Trophoblast cell (in vitro differentiated cells and primary cell): ENCODE results near the gene GLIPR1.

Experiments
- DNase-seq, 2 donors: peaks; one replicate each; pipeline ENCODE4 v3.0.0-alpha.2; 2016
- H2AFZ ChIP-seq: 2 replicates; pipeline ENCODE4 v1.6.1; 2013; ENCODE audit warnings: low read length, moderate library complexity, mild to moderate bottlenecking; ENCODE audit not compliant: insufficient read depth, poor library complexity
- H2AK5ac ChIP-seq: 2 replicates; pipeline ENCODE4 v1.6.1; 2013; ENCODE audit warnings: mild to moderate bottlenecking, low read length
- H2BK120ac ChIP-seq: 2 replicates; pipeline ENCODE4 v1.6.1; 2013; ENCODE audit warnings: low read length, mild to moderate bottlenecking, moderate library complexity; ENCODE audit not compliant: insufficient read depth, poor library complexity
- H2BK12ac ChIP-seq: 2 replicates; pipeline ENCODE4 v1.6.1; 2013; ENCODE audit warnings: mild to moderate bottlenecking, low read length, moderate library complexity
- H2BK5ac ChIP-seq: 2 replicates; pipeline ENCODE4 v1.6.1; 2013; ENCODE audit warnings: low read length, low read depth, moderate library complexity, mild to moderate bottlenecking; ENCODE audit not compliant: poor library complexity
- H3K14ac ChIP-seq: 2 replicates; pipeline ENCODE4 v1.6.1; 2013; ENCODE audit warnings: mild to moderate bottlenecking, low read length
- H3K18ac ChIP-seq: 2 replicates; pipeline ENCODE4 v1.6.1; 2013; ENCODE audit warnings: mild to moderate bottlenecking, low read length
- H3K23ac ChIP-seq: 2 replicates; pipeline ENCODE4 v1.6.1; 2013; ENCODE audit warnings: low read length
- H3K27ac ChIP-seq: 2 replicates; pipeline ENCODE4 v1.5.1; 2013; ENCODE audit warnings: low read depth, mild to moderate bottlenecking, inconsistent platforms, low read length, moderate library complexity
- H3K27me3 ChIP-seq: 2 replicates; pipeline ENCODE4 v1.6.1; 2013; ENCODE audit warnings: inconsistent platforms, mild to moderate bottlenecking, low read length, moderate library complexity; ENCODE audit not compliant: insufficient read depth
- H3K36me3 ChIP-seq, 2 experiments: 1 replicate in 1 of 2; 2 replicates in 1 of 2; pipeline ENCODE4 v1.6.1; 2013; ENCODE audit warnings: low read length in 2 of 2, mild to moderate bottlenecking in 2 of 2, moderate library complexity in 1 of 2; ENCODE audit not compliant: insufficient read depth in 2 of 2, control insufficient read depth in 1 of 2
- H3K4ac ChIP-seq: 2 replicates; pipeline ENCODE4 v1.6.1; 2013; ENCODE audit warnings: low read depth, mild to moderate bottlenecking, low read length, moderate library complexity
- H3K4me1 ChIP-seq, 2 experiments: 1 replicate in 1 of 2; 2 replicates in 1 of 2; pipeline ENCODE4 v1.6.1; 2013; ENCODE audit warnings: low read length in 2 of 2, mild to moderate bottlenecking in 2 of 2, moderate library complexity in 1 of 2; ENCODE audit not compliant: insufficient read depth in 2 of 2, control insufficient read depth in 1 of 2
- H3K4me2 ChIP-seq: 2 replicates; pipeline ENCODE4 v1.6.1; 2013; ENCODE audit warnings: inconsistent platforms, mild to moderate bottlenecking, low read length, moderate library complexity
- H3K4me3 ChIP-seq: 2 replicates; pipeline ENCODE4 v1.5.1; 2013; ENCODE audit warnings: mild to moderate bottlenecking, low read depth, low read length, inconsistent platforms
- H3K79me1 ChIP-seq: one replicate; pipeline ENCODE4 v1.6.1; 2013; ENCODE audit warnings: low read length
- H3K79me2 ChIP-seq: 2 replicates; pipeline ENCODE4 v1.6.1; 2013; ENCODE audit warnings: low read length, mild to moderate bottlenecking; ENCODE audit not compliant: control insufficient read depth, insufficient read depth, poor library complexity
- H3K9ac ChIP-seq: 2 replicates; pipeline ENCODE4 v1.6.1; 2013; ENCODE audit warnings: mild to moderate bottlenecking, low read length
- H3K9me3 ChIP-seq: 2 replicates; pipeline ENCODE4 v1.6.1; 2013; ENCODE audit warnings: low read depth, mild to moderate bottlenecking, control low read depth, inconsistent platforms, low read length; ENCODE audit not compliant: insufficient read depth
- H4K12ac ChIP-seq: 2 replicates; pipeline ENCODE4 v1.6.1; 2013; ENCODE audit warnings: low read depth, mild to moderate bottlenecking, low read length, moderate library complexity
- H4K8ac ChIP-seq: 2 replicates; pipeline ENCODE4 v1.6.1; 2013; ENCODE audit warnings: low read depth, mild to moderate bottlenecking, low read length, moderate library complexity
- H4K91ac ChIP-seq: one replicate; pipeline ENCODE4 v1.6.1; 2013; ENCODE audit warnings: low read depth, mild to moderate bottlenecking, low read length, moderate library complexity
- WGBS: extraction: QIAGEN DNeasy Blood & Tissue Kit; methylation state at CpG from one replicate; pipeline ENCODE4 v1.1.7; 2013; ENCODE audit warnings: missing lambda C conversion rate; ENCODE audit not compliant: insufficient read length, insufficient coverage; ENCODE audit errors: extremely low coverage; 5-methylcytosine and 5-hydroxymethylcytosine counted together

Gene GLIPR1

DNA sequence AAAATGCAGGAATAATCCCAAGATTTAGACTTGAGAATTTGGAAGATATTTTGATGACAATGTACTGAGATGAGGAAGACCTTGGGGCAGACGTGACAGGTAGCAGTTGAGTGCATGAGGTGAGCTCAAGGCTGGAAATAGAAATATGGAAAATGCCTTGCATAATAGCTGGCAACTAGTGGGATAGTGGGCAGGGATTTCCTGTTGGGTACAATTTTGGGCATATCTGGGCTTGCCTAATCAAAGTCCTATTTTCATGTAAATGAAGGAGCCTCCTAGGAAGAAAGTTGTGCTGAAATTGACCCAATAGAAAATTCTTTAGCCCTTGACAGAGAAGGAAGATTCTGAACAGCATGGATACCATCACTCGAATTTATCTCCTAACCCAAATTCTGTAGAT, 6.4 kb upstream of the GLIPR1 start:
- H3K4ac ChIP-seq: no peak overlapping the region
- no peak overlapping the region for H3K4me3 ChIP-seq
- H3K4me1 ChIP-seq: no peaks in the 10 kb centered on the region
- H2BK12ac ChIP-seq: no peak overlapping the region
- no peak overlapping the region for H2AFZ ChIP-seq
- no peak overlapping the region for H3K27ac ChIP-seq
- H3K23ac ChIP-seq: no peak overlapping the region
- no peak overlapping the region for H3K9ac ChIP-seq
- H2BK120ac ChIP-seq: no peak overlapping the region
- no peaks in the 10 kb centered on the region for H3K9me3 ChIP-seq
- no peak overlapping the region for H4K12ac ChIP-seq
- no peaks in the 10 kb centered on the region for H3K27me3 ChIP-seq
- H3K79me1 ChIP-seq: no peaks in the 10 kb centered on the region
- no peak overlapping the region for H2AK5ac ChIP-seq
- no peak overlapping the region for H2BK5ac ChIP-seq
- no peak overlapping the region for H4K91ac ChIP-seq
- H3K79me2 ChIP-seq: no peaks in the 10 kb centered on the region
- WGBS: no CpG with 5 or more reads among the region's 2 CpGs
- H3K14ac ChIP-seq: no peak overlapping the region
- no peak overlapping the region for H4K8ac ChIP-seq
- H3K36me3 ChIP-seq: no peaks in the 10 kb centered on the region
- H3K4me2 ChIP-seq: no peak overlapping the region
- no peak for DNase-seq
- H3K18ac ChIP-seq: no peak overlapping the region

DNA sequence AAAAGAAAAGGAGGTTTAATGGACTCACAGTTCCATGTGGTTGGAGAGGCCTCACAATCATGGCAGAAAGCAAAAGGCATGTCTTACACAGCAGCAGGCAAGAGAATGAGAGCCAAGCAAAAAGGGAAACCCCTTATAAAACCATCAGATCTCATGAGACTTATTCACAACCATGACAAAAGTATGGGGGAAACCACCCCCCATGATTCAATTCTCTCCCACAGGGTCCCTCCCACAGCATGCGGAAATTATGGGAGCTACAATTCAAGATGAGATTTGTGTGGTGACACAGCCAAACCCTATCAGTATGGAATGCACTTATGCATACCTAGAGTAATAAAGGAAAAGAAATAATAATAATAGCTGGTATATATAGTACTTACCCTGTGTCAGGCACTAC, 4.5 kb upstream of the GLIPR1 start:
- Histone ChIP-seq H3K27me3 (no peaks in the 10 kb centered on the region), H3K9me3 (no peaks in the 10 kb centered on the region), H3K79me1 (peaks cover 4% of the 10 kb centered on the region), H3K18ac (no peak overlapping the region), H2BK12ac (no peak overlapping the region), H3K14ac (no peak overlapping the region), H3K4ac (no peak overlapping the region), H3K4me2 (no peak overlapping the region), H4K12ac (no peak overlapping the region), H2BK120ac (no peak overlapping the region), H3K4me1 (no peaks in the 10 kb centered on the region), H3K27ac (no peak overlapping the region), H3K4me3 (no peak overlapping the region), H2AK5ac (no peak overlapping the region), H2BK5ac (no peak overlapping the region), H3K79me2 (no peaks in the 10 kb centered on the region), H3K23ac (no peak overlapping the region), H2AFZ (no peak overlapping the region), H4K8ac (no peak overlapping the region), H4K91ac (no peak overlapping the region), H3K9ac (no peak overlapping the region), H3K36me3 (no peaks in the 10 kb centered on the region)
- DNase-seq: no peak
- WGBS: no CpG with 5 or more reads among the region's 1 CpG

DNA sequence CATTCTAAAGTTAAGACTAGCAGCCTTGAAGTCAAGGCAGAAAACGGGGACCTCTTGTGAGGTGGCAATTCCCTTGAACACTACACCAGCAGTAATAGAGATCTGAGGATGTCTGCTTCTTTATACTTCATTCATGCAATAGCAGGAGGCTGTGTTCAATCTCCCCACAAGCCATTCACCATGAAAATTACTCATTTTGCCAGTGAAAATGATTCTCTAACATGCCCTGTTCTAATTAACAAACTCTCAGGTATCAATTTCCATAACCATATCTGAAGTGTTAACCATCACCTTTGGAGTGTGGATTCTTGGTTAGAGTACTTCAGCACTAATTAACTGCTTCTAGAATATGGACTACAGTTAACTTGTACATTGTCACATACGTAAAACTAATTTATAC, 3.4 kb upstream of the GLIPR1 start:
- Histone ChIP-seq H3K9ac (no peak overlapping the region), H3K18ac (no peak overlapping the region), H3K4me2 (no peak overlapping the region), H3K14ac (no peak overlapping the region), H2BK5ac (no peak overlapping the region), H2BK12ac (no peak overlapping the region), H3K79me2 (no peaks in the 10 kb centered on the region), H4K12ac (no peak overlapping the region), H3K27me3 (no peaks in the 10 kb centered on the region), H3K4me1 (peaks cover 0 to 3% of the 10 kb centered on the region in 2 experiments), H2AK5ac (no peak overlapping the region), H3K9me3 (no peaks in the 10 kb centered on the region), H3K27ac (no peak overlapping the region), H2AFZ (no peak overlapping the region), H3K4me3 (no peak overlapping the region), H4K8ac (no peak overlapping the region), H3K36me3 (no peaks in the 10 kb centered on the region), H2BK120ac (no peak overlapping the region), H3K4ac (no peak overlapping the region), H4K91ac (no peak overlapping the region), H3K79me1 (peaks cover 5% of the 10 kb centered on the region), H3K23ac (no peak overlapping the region)
- no CpG with 5 or more reads among the region's 2 CpGs for WGBS
- DNase-seq: no peak

DNA sequence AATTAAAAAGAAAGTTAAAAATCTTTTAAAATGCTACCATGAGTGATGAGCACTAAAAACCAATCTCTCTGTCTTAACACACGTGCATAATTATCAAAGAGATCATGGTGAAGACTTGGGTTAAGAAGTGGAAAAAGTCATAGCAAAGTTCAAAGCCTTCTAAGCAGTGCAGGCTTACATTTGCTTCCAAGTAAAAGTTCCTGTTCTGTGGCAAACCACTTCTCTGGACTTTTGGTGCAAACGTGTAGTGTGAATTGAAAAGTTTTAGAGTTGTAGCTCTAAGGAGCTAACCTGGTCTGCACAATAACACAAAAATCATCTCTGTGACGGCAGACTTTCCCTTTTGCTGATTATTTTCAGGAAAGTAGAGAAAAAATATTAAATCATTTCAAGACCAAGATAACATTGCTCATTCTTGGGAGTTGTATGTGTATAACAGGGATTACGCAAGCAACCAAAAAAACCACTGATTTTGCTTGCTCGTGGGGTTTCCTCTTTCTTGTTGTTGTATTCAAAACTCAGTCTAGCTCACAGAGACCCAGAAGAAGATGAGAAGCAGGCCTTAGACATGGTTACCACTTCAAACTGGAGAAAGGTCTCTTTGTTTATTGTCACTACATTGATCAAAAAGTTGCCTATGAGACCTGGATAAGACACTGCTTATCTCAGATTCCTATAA, 2.3 kb upstream of the GLIPR1 start:
- H3K9ac ChIP-seq: no peak overlapping the region
- H2BK12ac ChIP-seq: no peak overlapping the region
- DNase-seq: peak in 1 of 2 donors; percentile 40
- H3K36me3 ChIP-seq: no peaks in the 10 kb centered on the region
- H4K8ac ChIP-seq: no peak overlapping the region
- H2AK5ac ChIP-seq: no peak overlapping the region
- H2AFZ ChIP-seq: no peak overlapping the region
- no CpG with 5 or more reads among the region's 5 CpGs for WGBS
- H4K91ac ChIP-seq: no peak overlapping the region
- H2BK120ac ChIP-seq: no peak overlapping the region
- H3K4me3 ChIP-seq: no peak overlapping the region
- H4K12ac ChIP-seq: no peak overlapping the region
- no peaks in the 10 kb centered on the region for H3K79me2 ChIP-seq
- H3K18ac ChIP-seq: no peak overlapping the region
- no peaks in the 10 kb centered on the region for H3K9me3 ChIP-seq
- H3K27me3 ChIP-seq: no peaks in the 10 kb centered on the region
- peaks cover 5% of the 10 kb centered on the region for H3K79me1 ChIP-seq
- H3K4ac ChIP-seq: no peak overlapping the region
- no peak overlapping the region for H3K27ac ChIP-seq
- no peak overlapping the region for H3K23ac ChIP-seq
- no peak overlapping the region for H3K4me2 ChIP-seq
- no peak overlapping the region for H2BK5ac ChIP-seq
- H3K14ac ChIP-seq: no peak overlapping the region
- peaks cover 2 to 3% of the 10 kb centered on the region in 2 experiments for H3K4me1 ChIP-seq
